Liver (tissue), 9 donors: ENCODE data around the gene ADARB1. TPM values are rescaled to one million over a fixed set of nuclear protein-coding genes. Genes with fewer than 3 reads are reported as not detected.

ENCODE experiments used
- DNase-seq: peaks from one replicate; pipeline ENCODE4 v3.0.0-alpha.2; 2017; ENCODE audit warnings: low spot score
- H3K27ac ChIP-seq, 2 donors: one replicate each; pipeline ENCODE4 v1.7.0; 2013; ENCODE audit warnings: inconsistent platforms in 2 of 2, low read length in 2 of 2, control low read depth in 1 of 2, low read depth in 1 of 2, mild to moderate bottlenecking in 1 of 2
- H3K27me3 ChIP-seq, 4 donors: one replicate each; pipeline versions ENCODE4 v1.6.1 to v1.7.0; 2013; ENCODE audit warnings: low read length in 3 of 4, inconsistent platforms in 1 of 4, mild to moderate bottlenecking in 1 of 4, moderate library complexity in 1 of 4; ENCODE audit not compliant: control insufficient read depth in 4 of 4, insufficient read depth in 4 of 4
- H3K36me3 ChIP-seq, 4 donors: one replicate each; pipeline versions ENCODE4 v1.6.1 to v1.7.0; 2013; ENCODE audit warnings: low read length in 3 of 4, mild to moderate bottlenecking in 3 of 4, low read depth in 1 of 4, moderate library complexity in 1 of 4; ENCODE audit not compliant: control insufficient read depth in 4 of 4, insufficient read depth in 3 of 4
- H3K4me1 ChIP-seq, 4 donors: one replicate each; pipeline versions ENCODE4 v1.6.1 to v1.7.0; 2013; ENCODE audit warnings: low read length in 3 of 4, mild to moderate bottlenecking in 3 of 4, moderate library complexity in 1 of 4; ENCODE audit not compliant: control insufficient read depth in 4 of 4, insufficient read depth in 4 of 4
- H3K4me3 ChIP-seq, 3 donors: one replicate each; pipeline versions ENCODE4 v1.6.1 to v1.7.0; 2013; ENCODE audit warnings: low read length in 3 of 3, control low read depth in 1 of 3, low read depth in 1 of 3, mild to moderate bottlenecking in 1 of 3
- H3K9ac ChIP-seq, 2 donors: one replicate each; pipeline ENCODE4 v1.7.0; 2013; ENCODE audit warnings: low read length in 2 of 2, mild to moderate bottlenecking in 2 of 2, moderate library complexity in 2 of 2, control low read depth in 1 of 2, low read depth in 1 of 2
- H3K9me3 ChIP-seq, 4 donors: one replicate each; pipeline versions ENCODE4 v1.6.1 to v1.7.0; 2013; ENCODE audit warnings: low read length in 3 of 4; ENCODE audit not compliant: control insufficient read depth in 4 of 4
- ATF3 ChIP-seq: IDR thresholded peaks from 2 replicates; pipeline ENCODE4 v1.6.1; 2016; ENCODE audit warnings: antibody characterized with exemption
- CTCF ChIP-seq: fragments of 150-350 bp; IDR thresholded peaks from 2 replicates; pipeline ENCODE4 v1.5.1; 2017; ENCODE audit warnings: improper control_type of control experiment, low read depth, low read length; ENCODE audit not compliant: missing input control
- EGR1 ChIP-seq, 2 donors: IDR thresholded peaks; 2 replicates each; pipeline ENCODE4 v1.6.1; 2016 to 2018; ENCODE audit warnings: antibody characterized with exemption in 2 of 2, low read depth in 2 of 2
- FOXA1 ChIP-seq: IDR thresholded peaks from 2 replicates; pipeline ENCODE4 v1.6.1; 2016; ENCODE audit warnings: antibody characterized with exemption
- FOXA2 ChIP-seq: IDR thresholded peaks from 2 replicates; pipeline ENCODE4 v1.6.1; 2016; ENCODE audit warnings: antibody characterized with exemption
- GABPA ChIP-seq, 2 donors: IDR thresholded peaks in 1 of 2; conservative IDR thresholded peaks in 1 of 2; 2 replicates each; pipeline ENCODE4 v1.6.1; 2016; ENCODE audit warnings: antibody characterized with exemption in 2 of 2, mild to moderate bottlenecking in 1 of 2, moderate library complexity in 1 of 2
- HNF4A ChIP-seq, 2 donors: conservative IDR thresholded peaks; 2 replicates each; pipeline ENCODE4 v1.6.1; 2016; ENCODE audit warnings: antibody characterized with exemption in 2 of 2, mild to moderate bottlenecking in 2 of 2
- HNF4G ChIP-seq: IDR thresholded peaks from 2 replicates; pipeline ENCODE4 v1.6.1; 2016; ENCODE audit warnings: antibody characterized with exemption
- JUND ChIP-seq, 2 donors: IDR thresholded peaks; 2 replicates each; pipeline ENCODE4 v1.6.1; 2016; ENCODE audit warnings: antibody characterized with exemption in 2 of 2
- MAX ChIP-seq: IDR thresholded peaks from 2 replicates; pipeline ENCODE4 v1.6.1; 2016; ENCODE audit warnings: antibody characterized with exemption
- NR2F2 ChIP-seq: IDR thresholded peaks from 2 replicates; pipeline ENCODE4 v1.6.1; 2016; ENCODE audit warnings: antibody characterized with exemption
- RAD21 ChIP-seq, 2 donors: IDR thresholded peaks; 2 replicates each; pipeline ENCODE4 v1.6.1; 2016; ENCODE audit warnings: antibody characterized with exemption in 2 of 2, mild to moderate bottlenecking in 2 of 2
- REST ChIP-seq: IDR thresholded peaks from 2 replicates; pipeline ENCODE4 v1.6.1; 2016; ENCODE audit warnings: antibody characterized with exemption, mild to moderate bottlenecking
- RXRA ChIP-seq, 2 donors: IDR thresholded peaks; 2 replicates each; pipeline ENCODE4 v1.6.1; 2017 to 2018; ENCODE audit warnings: antibody characterized with exemption in 2 of 2, mild to moderate bottlenecking in 1 of 2
- SP1 ChIP-seq: IDR thresholded peaks from 2 replicates; pipeline ENCODE4 v1.6.1; 2018; ENCODE audit warnings: antibody characterized with exemption, mild to moderate bottlenecking
- TAF1 ChIP-seq: conservative IDR thresholded peaks from 2 replicates; pipeline ENCODE4 v1.6.1; 2016; ENCODE audit warnings: antibody characterized with exemption, mild to moderate bottlenecking
- YY1 ChIP-seq: IDR thresholded peaks from 2 replicates; pipeline ENCODE4 v1.6.1; 2016; ENCODE audit warnings: antibody characterized with exemption, mild to moderate bottlenecking
- ZBTB33 ChIP-seq: IDR thresholded peaks from 2 replicates; pipeline ENCODE4 v1.6.1; 2016; ENCODE audit warnings: antibody characterized with exemption
- WGBS: extraction: QIAGEN DNeasy Blood & Tissue Kit; methylation state at CpG from one replicate; pipeline ENCODE4 v1.1.7; 2013; 5-methylcytosine and 5-hydroxymethylcytosine counted together
- polyA plus RNA-seq, 2 donors: library from polyadenylated mRNA; stranded (reverse) in 1 of 2; unstranded in 1 of 2; fragments of 200-250 nt in 1 of 2; fragments of >200 nt in 1 of 2; fragmentation: Nextera tagmentation in 1 of 2; extraction: Ambion mirVana in 1 of 2; gene quantifications; one replicate each; pipeline versions ENCODE4 v1.2.1 to v1.2.3, GENCODE V29; 2013 to 2015
- total RNA-seq, 2 donors: library from RNA; depleted of rRNA; stranded (reverse); fragments of >200 nt; gene quantifications; one replicate each; pipeline ENCODE4 v1.2.3, GENCODE V29; 2014
- donor health status: healthy.
- donor health status: healthy.
- donor health status: healthy.
- donor health status: healthy.
- donor health status: healthy.

The ADARB1 gene
- total and polyA plus RNA-seq, 4 donors, result 1.6 to 7.8 (median 2.9) TPM

DNA sequence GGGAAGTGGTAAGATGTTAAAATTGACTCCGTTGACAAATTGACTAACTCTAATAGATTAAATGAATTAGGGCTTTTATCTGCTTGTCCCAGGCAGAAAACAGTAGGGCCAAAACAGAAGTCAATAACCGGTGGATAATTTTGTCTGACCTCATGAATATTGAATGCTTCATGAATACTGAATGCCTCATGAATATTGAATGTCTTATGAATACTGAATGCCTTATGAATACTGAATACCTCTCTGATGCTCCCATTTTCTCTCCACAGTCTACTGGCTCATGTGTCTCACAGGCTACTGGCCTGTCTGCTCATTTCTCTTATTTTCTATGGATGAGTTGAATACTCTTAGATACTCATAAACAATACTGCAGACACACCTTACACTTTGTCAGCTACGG lies 157.3 kb downstream of the ADARB1 start:
- Histone ChIP-seq H3K27ac (no peak overlapping the region), H3K9me3 (no peaks in the 10 kb centered on the region), H3K9ac (no peak overlapping the region), H3K36me3 (no peaks in the 10 kb centered on the region), H3K4me1 (no peaks in the 10 kb centered on the region), H3K4me3 (no peak overlapping the region), H3K27me3 (peaks cover 0 to 4% (median 0%) of the 10 kb centered on the region in 4 donors)
- no peak for TF ChIP-seq MAX
- no peak for TF ChIP-seq FOXA1
- TF ChIP-seq ATF3, result no peak
- TF ChIP-seq HNF4G, result no peak
- no peak for TF ChIP-seq ZBTB33
- no peak for TF ChIP-seq TAF1
- no peak for TF ChIP-seq GABPA (IDR thresholded peaks at IDR 0.05 in 1 of 2, conservative IDR thresholded peaks at IDR 0.05 in 1 of 2)
- no peak for TF ChIP-seq JUND (IDR thresholded peaks at IDR 0.05)
- TF ChIP-seq EGR1 (IDR thresholded peaks at IDR 0.05; ENCODE audit: low read depth in 2 of 2), result no peak
- no peak for TF ChIP-seq RXRA (IDR thresholded peaks at IDR 0.05)
- no peak for TF ChIP-seq NR2F2
- no peak for TF ChIP-seq YY1
- TF ChIP-seq SP1, result no peak
- TF ChIP-seq CTCF, result no peak
- TF ChIP-seq FOXA2, result no peak
- no peak for TF ChIP-seq RAD21 (IDR thresholded peaks at IDR 0.05)
- no peak for TF ChIP-seq HNF4A (conservative IDR thresholded peaks at IDR 0.05)
- TF ChIP-seq REST, result no peak
- DNase-seq, result no peak
- 81% methylated on average over 3 of the region's 3 CpGs for WGBS
